Smooth muscle cell (in vitro differentiated cells): ENCODE measurements around the gene SLC5A10. TPM values are rescaled to one million over a fixed set of nuclear protein-coding genes. Genes with fewer than 3 reads are reported as not detected.
"Not testable (repeated sequence)": the region's sequence is repeated elsewhere in the genome, so short reads cannot be mapped to it uniquely, and the experiment has no call there.

Source experiments
- DNase-seq: peaks from one replicate; lab custom pipeline; 2025; ENCODE audit not compliant: unreplicated experiment; lab: John Stamatoyannopoulos, UW
- H2AFZ ChIP-seq: fragments of 200-600 bp; sonication (generic); 2 replicates; pipeline ENCODE4 v1.6.0; 2016; ENCODE audit warnings: antibody characterized with exemption, low read depth, mild to moderate bottlenecking
- H3F3A ChIP-seq: fragments of 200-600 bp; sonication (generic); 2 replicates; pipeline ENCODE4 v1.6.0; 2017; ENCODE audit warnings: antibody characterized with exemption, low read depth
- H3K27ac ChIP-seq: fragments of 200-600 bp; sonication (generic); 2 replicates; pipeline ENCODE4 v1.5.1; 2016; ENCODE audit warnings: low read depth, mild to moderate bottlenecking
- H3K27me3 ChIP-seq: fragments of 200-600 bp; sonication (generic); 2 replicates; pipeline ENCODE4 v1.6.1; 2016; ENCODE audit warnings: low read depth, mild to moderate bottlenecking
- H3K36me3 ChIP-seq: fragments of 200-600 bp; sonication (generic); 2 replicates; pipeline ENCODE4 v1.5.1; 2016; ENCODE audit warnings: low read depth
- H3K4me1 ChIP-seq: fragments of 200-600 bp; sonication (generic); 2 replicates; pipeline ENCODE4 v1.5.1; 2016; ENCODE audit warnings: low read depth
- H3K4me2 ChIP-seq: fragments of 200-600 bp; sonication (generic); 2 replicates; pipeline ENCODE4 v1.6.0; 2016; ENCODE audit warnings: mild to moderate bottlenecking
- H3K4me3 ChIP-seq: fragments of 200-600 bp; sonication (generic); 2 replicates; pipeline ENCODE4 v1.5.1; 2016; ENCODE audit warnings: mild to moderate bottlenecking
- H3K79me2 ChIP-seq: fragments of 200-600 bp; sonication (generic); 2 replicates; pipeline ENCODE4 v1.6.0; 2016; ENCODE audit warnings: low read depth, mild to moderate bottlenecking
- H3K9ac ChIP-seq: fragments of 200-600 bp; sonication (generic); 2 replicates; pipeline ENCODE4 v1.6.0; 2016; ENCODE audit warnings: low read depth
- H3K9me3 ChIP-seq: fragments of 200-600 bp; sonication (generic); replicated peaks from 2 replicates; pipeline ENCODE4 v1.5.1; 2016; ENCODE audit warnings: low read depth
- H4K20me1 ChIP-seq: fragments of 200-600 bp; sonication (generic); 2 replicates; pipeline ENCODE4 v1.6.0; 2016; ENCODE audit warnings: low read depth
- WGBS: methylation state at CpG from one replicate; pipeline ENCODE4 v1.1.7; 2016; ENCODE audit warnings: low lambda C conversion rate; 5-methylcytosine and 5-hydroxymethylcytosine counted together
- polyA plus RNA-seq: library from polyadenylated mRNA; unstranded; fragments of >200 nt; fragmentation: Nextera tagmentation; extraction: Ambion mirVana; gene quantifications from 2 replicates; pipeline ENCODE4 v1.2.1, GENCODE V29; 2016
- total RNA-seq: library from RNA; depleted of rRNA; stranded (reverse); fragments of >200 nt; gene quantifications from 2 replicates; pipeline ENCODE4 v1.2.3, GENCODE V29; 2014

SLC5A10 gene
- total and polyA plus RNA-seq, 2 experiments from 2014 or later, result not detected

- not testable (repeated sequence) for H3K36me3 ChIP-seq, DNase-seq
Measured at GRCh38 chr17:19046782-19047375, 94.9 kb downstream of the SLC5A10 start, which contains the start of gene GRAP. TSS of gene GRAP (minus strand) at chr17:19046957. CDS start at chr17:19046926, 31 bp downstream.

GRCh38 chr17:19047510-19047909, 95.5 kb downstream of the SLC5A10 start:
- not testable (repeated sequence) for H3K27me3 ChIP-seq, H3K4me3 ChIP-seq, DNase-seq, H3F3A ChIP-seq, H3K79me2 ChIP-seq, H2AFZ ChIP-seq, H4K20me1 ChIP-seq, H3K9me3 ChIP-seq, H3K36me3 ChIP-seq, H3K9ac ChIP-seq, H3K27ac ChIP-seq, H3K4me1 ChIP-seq, H3K4me2 ChIP-seq
- 96% methylated on average over 5 of the region's 7 CpGs for WGBS

More at GRCh38 chr17:19046782-19047375, 94.9 kb downstream of the SLC5A10 start, which contains the start of gene GRAP:
- not testable (repeated sequence) for H3K79me2 ChIP-seq, H3K4me3 ChIP-seq, H4K20me1 ChIP-seq, H3K4me1 ChIP-seq, H3K4me2 ChIP-seq, H2AFZ ChIP-seq, H3K27me3 ChIP-seq, H3K9ac ChIP-seq, H3K27ac ChIP-seq, H3K9me3 ChIP-seq, H3F3A ChIP-seq
- WGBS, result no CpG with 5 or more reads among the region's 12 CpGs

GRCh38 chr17:19048826-19049225, 96.9 kb downstream of the SLC5A10 start:
- WGBS, result 97% methylated on average over 3 of the region's 7 CpGs
- not testable (repeated sequence) for H3K27ac ChIP-seq, H3K27me3 ChIP-seq, H3K9me3 ChIP-seq, H4K20me1 ChIP-seq, H3K4me3 ChIP-seq, H3F3A ChIP-seq, H3K79me2 ChIP-seq, H3K4me1 ChIP-seq, H3K9ac ChIP-seq, H3K36me3 ChIP-seq, H3K4me2 ChIP-seq, DNase-seq, H2AFZ ChIP-seq

- H3F3A ChIP-seq, H2AFZ ChIP-seq, H4K20me1 ChIP-seq, H3K9ac ChIP-seq, DNase-seq, H3K4me2 ChIP-seq, H3K4me1 ChIP-seq, H3K27me3 ChIP-seq, H3K9me3 ChIP-seq, H3K79me2 ChIP-seq, H3K4me3 ChIP-seq, H3K27ac ChIP-seq, H3K36me3 ChIP-seq: not testable (repeated sequence)
- no CpG with 5 or more reads among the region's 12 CpGs for WGBS
Measured at GRCh38 chr17:19055447-19055846, 103.5 kb downstream of the SLC5A10 start.

DNA sequence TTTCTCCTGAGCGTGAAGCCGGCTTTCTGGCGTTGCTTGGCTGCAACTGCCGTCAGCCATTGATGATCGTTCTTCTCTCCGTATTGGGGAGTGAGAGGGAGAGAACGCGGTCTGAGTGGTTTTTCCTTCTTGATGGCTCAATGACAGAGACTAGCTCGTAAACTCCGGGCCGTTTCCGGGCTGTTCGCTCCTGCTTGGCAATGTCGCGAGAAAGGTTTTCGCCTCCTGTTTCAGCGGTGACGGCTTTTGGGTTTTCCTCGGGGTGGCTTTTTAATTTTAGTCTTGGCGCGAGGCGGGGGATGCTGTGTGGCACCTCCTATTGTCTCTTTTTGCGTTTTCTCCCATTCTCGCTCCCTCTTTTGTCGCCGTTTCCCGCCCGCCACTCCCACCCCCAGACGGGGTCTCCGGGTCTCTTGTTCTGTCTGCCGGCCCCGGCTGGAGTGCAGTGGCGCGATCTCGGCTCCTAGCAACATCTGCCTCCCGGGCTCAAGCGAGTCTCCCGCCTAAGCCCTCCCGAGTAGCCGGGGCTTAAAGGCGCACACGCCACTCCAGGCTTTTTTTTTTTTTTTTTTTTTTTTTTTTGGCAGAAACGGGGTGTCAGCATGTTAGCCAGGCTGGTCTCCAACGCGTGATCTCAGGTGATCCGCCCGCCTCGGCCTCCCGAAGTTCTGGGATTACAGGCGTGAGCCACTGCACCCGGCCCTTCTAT, 110.2 kb downstream of the SLC5A10 start:
- H3F3A ChIP-seq, H3K27ac ChIP-seq, H3K4me2 ChIP-seq, H2AFZ ChIP-seq, H3K36me3 ChIP-seq, H3K9me3 ChIP-seq, H4K20me1 ChIP-seq, H3K4me1 ChIP-seq, H3K9ac ChIP-seq, H3K27me3 ChIP-seq, H3K79me2 ChIP-seq, DNase-seq, H3K4me3 ChIP-seq: not testable (repeated sequence)
- WGBS, result no CpG with 5 or more reads among the region's 51 CpGs

DNA sequence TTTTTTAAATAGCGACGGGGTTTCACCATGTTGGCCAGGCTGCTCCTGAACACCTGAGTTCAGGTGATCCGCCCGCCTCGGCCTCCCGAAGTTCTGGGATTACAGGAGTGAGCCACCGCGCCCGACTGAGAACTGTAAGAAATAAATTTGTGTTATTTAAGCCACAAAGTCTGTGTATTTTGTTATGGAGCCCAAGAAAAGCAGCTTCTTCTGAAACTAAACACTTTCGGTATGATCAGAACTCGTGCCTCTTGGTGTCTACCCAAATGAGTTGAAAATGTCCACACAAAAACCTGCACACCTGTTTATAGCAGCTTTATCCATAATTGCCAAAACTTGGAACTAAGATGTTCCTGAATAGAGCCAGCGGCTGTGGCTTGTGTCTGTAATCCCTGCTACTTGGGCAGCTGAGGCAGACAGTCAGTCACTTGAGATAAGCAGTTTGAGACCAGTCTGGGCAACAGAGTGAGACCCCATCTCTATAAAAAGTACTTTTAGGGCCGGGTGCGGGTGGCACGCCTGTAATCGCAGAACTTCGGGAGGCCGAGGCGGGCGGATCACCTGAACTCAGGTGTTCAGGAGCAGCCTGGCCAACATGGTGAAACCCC, 110.9 kb downstream of the SLC5A10 start:
- H3K9me3 ChIP-seq, H3K27me3 ChIP-seq, H3K36me3 ChIP-seq, H3F3A ChIP-seq, H4K20me1 ChIP-seq, DNase-seq, H3K4me3 ChIP-seq, H3K4me2 ChIP-seq, H3K79me2 ChIP-seq, H3K4me1 ChIP-seq, H3K27ac ChIP-seq, H3K9ac ChIP-seq, H2AFZ ChIP-seq: not testable (repeated sequence)
- no CpG with 5 or more reads among the region's 20 CpGs for WGBS

GRCh38 chr17:19063326-19063956, 111.5 kb downstream of the SLC5A10 start:
- not testable (repeated sequence) for H3K4me1 ChIP-seq, H3K27me3 ChIP-seq, H3K4me3 ChIP-seq, H2AFZ ChIP-seq, H3K9me3 ChIP-seq, H3F3A ChIP-seq, H3K79me2 ChIP-seq, H3K27ac ChIP-seq, H3K36me3 ChIP-seq, H4K20me1 ChIP-seq, H3K9ac ChIP-seq, DNase-seq, H3K4me2 ChIP-seq
- 0% methylated on average over 34 of the region's 44 CpGs for WGBS

GRCh38 chr17:19064378-19064777, 112.4 kb downstream of the SLC5A10 start:
- not testable (repeated sequence) for H3K79me2 ChIP-seq, H4K20me1 ChIP-seq, H3K4me3 ChIP-seq, H3K27ac ChIP-seq, DNase-seq, H3K9me3 ChIP-seq, H3K9ac ChIP-seq, H3F3A ChIP-seq, H3K36me3 ChIP-seq, H3K4me2 ChIP-seq, H3K27me3 ChIP-seq, H2AFZ ChIP-seq, H3K4me1 ChIP-seq
- 10% methylated on average over 2 of the region's 17 CpGs for WGBS
